Measurements from ENCODE around the gene VRK1.

The VRK1 gene

GRCh38 chr14:96796851-96797581 lies at the start of gene VRK1:
Gene VRK1, plus strand, starts transcription at chr14:96797382. Its CDS starts 36,090 bp downstream, at chr14:96833472.
- no peaks in the 10 kb centered on the region for H3K9me3 ChIP-seq (ENCODE audit: low read depth, low read length)
- H3K9ac ChIP-seq (ENCODE audit: insufficient read length): peak within 1 kb of the TSS; percentile 95
- peak within 1 kb of the TSS; percentile 95 for H3K4me3 ChIP-seq
- peak; percentile 62 for DNase-seq (ENCODE audit: low read depth, low spot score)
- peak within 1 kb of the TSS; percentile 63; the same call in 1 of the 2 replicates for H3K27ac ChIP-seq
- TF ChIP-seq POLR2AphosphoS5 (IDR thresholded peaks at IDR 0.05; ENCODE audit: borderline replicate concordance, low read depth, low read length) (peak; percentile 90), FOXP2 (optimal IDR thresholded peaks at IDR 0.05; ENCODE audit: control extremely low read depth, extremely low read length, insufficient read depth) (no peak)
- H3K36me3 ChIP-seq (ENCODE audit: insufficient read depth, low read length): no peaks in the 10 kb centered on the region

- H3K36me3 ChIP-seq (ENCODE audit: insufficient read depth, low read length): no peaks in the 10 kb centered on the region
- TF ChIP-seq FOXP2 (optimal IDR thresholded peaks at IDR 0.05; ENCODE audit: control extremely low read depth, extremely low read length, insufficient read depth): no peak
- no peak for TF ChIP-seq EZH2 (IDR thresholded peaks at IDR 0.05)
- no peak for TF ChIP-seq POLR2AphosphoS5 (IDR thresholded peaks at IDR 0.05; ENCODE audit: borderline replicate concordance, low read depth, low read length)
- H3K27ac ChIP-seq: peak overlapping the region; percentile 45; the same call in 1 of the 2 replicates
- no peak overlapping the region for H3K4me3 ChIP-seq
- no peaks in the 10 kb centered on the region for H3K9me3 ChIP-seq (ENCODE audit: low read depth, low read length)
- DNase-seq (ENCODE audit: low read depth, low spot score): no peak
- no peak overlapping the region for H3K9ac ChIP-seq (ENCODE audit: insufficient read length)
Observed at GRCh38 chr14:96747608-96748007, 49.6 kb upstream of the VRK1 start.

GRCh38 chr14:96748362-96748761 lies 48.8 kb upstream of the VRK1 start:
- H3K9ac ChIP-seq (ENCODE audit: insufficient read length): no peak overlapping the region
- TF ChIP-seq FOXP2 (optimal IDR thresholded peaks at IDR 0.05; ENCODE audit: control extremely low read depth, extremely low read length, insufficient read depth) (no peak), EZH2 (IDR thresholded peaks at IDR 0.05) (no peak), POLR2AphosphoS5 (IDR thresholded peaks at IDR 0.05; ENCODE audit: borderline replicate concordance, low read depth, low read length) (no peak)
- no peak for DNase-seq (ENCODE audit: low read depth, low spot score)

GRCh38 chr14:96751505-96751904 lies 45.7 kb upstream of the VRK1 start:
- Histone ChIP-seq H3K4me3 (no peak overlapping the region), H3K27ac (no peak overlapping the region), H3K9ac (ENCODE audit: insufficient read length) (no peak overlapping the region), H3K9me3 (ENCODE audit: low read depth, low read length) (no peaks in the 10 kb centered on the region), H3K36me3 (ENCODE audit: insufficient read depth, low read length) (no peaks in the 10 kb centered on the region)
- no peak for DNase-seq (ENCODE audit: low read depth, low spot score)
- TF ChIP-seq FOXP2 (optimal IDR thresholded peaks at IDR 0.05; ENCODE audit: control extremely low read depth, extremely low read length, insufficient read depth) (no peak), EZH2 (IDR thresholded peaks at IDR 0.05) (no peak), POLR2AphosphoS5 (IDR thresholded peaks at IDR 0.05; ENCODE audit: borderline replicate concordance, low read depth, low read length) (no peak)

More at GRCh38 chr14:96748362-96748761, 48.8 kb upstream of the VRK1 start:
- Histone ChIP-seq H3K27ac (peak overlapping the region; percentile 45; the same call in 1 of the 2 replicates), H3K4me3 (no peak overlapping the region; the same call in 1 of the 2 replicates), H3K9me3 (ENCODE audit: low read depth, low read length) (no peaks in the 10 kb centered on the region), H3K36me3 (ENCODE audit: insufficient read depth, low read length) (no peaks in the 10 kb centered on the region)

GRCh38 chr14:96752125-96752524 lies 45.1 kb upstream of the VRK1 start:
- H3K9me3 ChIP-seq (ENCODE audit: low read depth, low read length): no peaks in the 10 kb centered on the region
- no peak for DNase-seq (ENCODE audit: low read depth, low spot score)
- H3K9ac ChIP-seq (ENCODE audit: insufficient read length): no peak overlapping the region
- H3K4me3 ChIP-seq: no peak overlapping the region
- no peak overlapping the region for H3K27ac ChIP-seq
- no peak for TF ChIP-seq FOXP2 (optimal IDR thresholded peaks at IDR 0.05; ENCODE audit: control extremely low read depth, extremely low read length, insufficient read depth)
- TF ChIP-seq POLR2AphosphoS5 (IDR thresholded peaks at IDR 0.05; ENCODE audit: borderline replicate concordance, low read depth, low read length): no peak
- no peak for TF ChIP-seq EZH2 (IDR thresholded peaks at IDR 0.05)
- H3K36me3 ChIP-seq (ENCODE audit: insufficient read depth, low read length): no peaks in the 10 kb centered on the region

- Histone ChIP-seq H3K27ac (no peak overlapping the region), H3K9me3 (ENCODE audit: low read depth, low read length) (no peaks in the 10 kb centered on the region), H3K4me3 (no peak overlapping the region), H3K9ac (ENCODE audit: insufficient read length) (no peak overlapping the region), H3K36me3 (ENCODE audit: insufficient read depth, low read length) (no peaks in the 10 kb centered on the region)
- DNase-seq (ENCODE audit: low read depth, low spot score): no peak
- TF ChIP-seq FOXP2 (optimal IDR thresholded peaks at IDR 0.05; ENCODE audit: control extremely low read depth, extremely low read length, insufficient read depth): no peak
- TF ChIP-seq EZH2 (IDR thresholded peaks at IDR 0.05): no peak
- TF ChIP-seq POLR2AphosphoS5 (IDR thresholded peaks at IDR 0.05; ENCODE audit: borderline replicate concordance, low read depth, low read length): no peak
Observed at GRCh38 chr14:96752594-96752993, 44.6 kb upstream of the VRK1 start.

- TF ChIP-seq FOXP2 (optimal IDR thresholded peaks at IDR 0.05; ENCODE audit: control extremely low read depth, extremely low read length, insufficient read depth) (no peak), EZH2 (IDR thresholded peaks at IDR 0.05) (no peak), POLR2AphosphoS5 (IDR thresholded peaks at IDR 0.05; ENCODE audit: borderline replicate concordance, low read depth, low read length) (no peak)
- Histone ChIP-seq H3K9me3 (ENCODE audit: low read depth, low read length) (no peaks in the 10 kb centered on the region), H3K27ac (no peak overlapping the region), H3K9ac (ENCODE audit: insufficient read length) (no peak overlapping the region), H3K4me3 (no peak overlapping the region), H3K36me3 (ENCODE audit: insufficient read depth, low read length) (no peaks in the 10 kb centered on the region)
- DNase-seq (ENCODE audit: low read depth, low spot score): no peak
Observed at GRCh38 chr14:96754162-96754844, 42.9 kb upstream of the VRK1 start.

GRCh38 chr14:96754845-96755184 lies 42.4 kb upstream of the VRK1 start:
- no peaks in the 10 kb centered on the region for H3K9me3 ChIP-seq (ENCODE audit: low read depth, low read length)
- H3K27ac ChIP-seq: no peak overlapping the region
- H3K9ac ChIP-seq (ENCODE audit: insufficient read length): no peak overlapping the region
- H3K36me3 ChIP-seq (ENCODE audit: insufficient read depth, low read length): no peaks in the 10 kb centered on the region
- no peak overlapping the region for H3K4me3 ChIP-seq
- TF ChIP-seq EZH2 (IDR thresholded peaks at IDR 0.05) (no peak), FOXP2 (optimal IDR thresholded peaks at IDR 0.05; ENCODE audit: control extremely low read depth, extremely low read length, insufficient read depth) (no peak), POLR2AphosphoS5 (IDR thresholded peaks at IDR 0.05; ENCODE audit: borderline replicate concordance, low read depth, low read length) (no peak)
- no peak for DNase-seq (ENCODE audit: low read depth, low spot score)

Measured in SK-N-MC (cell line).